Cerebellar nuclear complex (tissue), 1 donor: Measurements from ENCODE around the gene THRB.

ENCODE experiments used
- DNase-seq, 2 experiments: peaks; one replicate each; lab custom pipeline; 2025; lab: John Stamatoyannopoulos, UW

THRB gene

GRCh38 chr3:24270204-24270691 is 224.4 kb downstream of the THRB start:
- no peak for DNase-seq

GRCh38 chr3:24264748-24265158 is 229.9 kb downstream of the THRB start:
- no peak for DNase-seq

- DNase-seq, result no peak
Observed at GRCh38 chr3:24264011-24264410, 230.6 kb downstream of the THRB start.

- DNase-seq, result no peak
Observed at GRCh38 chr3:24263069-24263668, 231.5 kb downstream of the THRB start.

- no peak for DNase-seq
Observed at GRCh38 chr3:24261521-24261920, 233.1 kb downstream of the THRB start.

GRCh38 chr3:24259901-24260512 is 234.6 kb downstream of the THRB start:
- no peak for DNase-seq

GRCh38 chr3:24258727-24259600 is 235.7 kb downstream of the THRB start:
- no peak for DNase-seq

GRCh38 chr3:24258260-24258659 is 236.4 kb downstream of the THRB start:
- DNase-seq, result no peak

GRCh38 chr3:24255414-24255813 is 239.2 kb downstream of the THRB start:
- DNase-seq, result no peak

- no peak for DNase-seq
Observed at GRCh38 chr3:24254649-24255048, 240.0 kb downstream of the THRB start.

- no peak for DNase-seq
Observed at GRCh38 chr3:24253336-24253735, 241.3 kb downstream of the THRB start.

- DNase-seq, result no peak
Observed at GRCh38 chr3:24249523-24249922, 245.1 kb downstream of the THRB start.

GRCh38 chr3:24245056-24245455 is 249.6 kb downstream of the THRB start:
- DNase-seq, result no peak

- no peak for DNase-seq
Observed at GRCh38 chr3:24244491-24244890, 250.2 kb downstream of the THRB start.

- no peak for DNase-seq
Observed at GRCh38 chr3:24242012-24242698, 252.5 kb downstream of the THRB start.

GRCh38 chr3:24240306-24240705 is 254.3 kb downstream of the THRB start:
- DNase-seq, result no peak

GRCh38 chr3:24237971-24238706 is 256.5 kb downstream of the THRB start:
- DNase-seq, result no peak

GRCh38 chr3:24235121-24235520 is 259.5 kb downstream of the THRB start:
- DNase-seq, result no peak

- no peak for DNase-seq
Observed at GRCh38 chr3:24232784-24233183, 261.9 kb downstream of the THRB start.

GRCh38 chr3:24229468-24230221 is 265.0 kb downstream of the THRB start:
- DNase-seq, result no peak

GRCh38 chr3:24227635-24228034 is 267.0 kb downstream of the THRB start:
- DNase-seq, result no peak
